Measurements from ENCODE around the gene RPL4. TPM values are rescaled to one million over a fixed set of nuclear protein-coding genes. Genes with fewer than 3 reads are reported as not detected.

The RPL4 gene
- total and polyA plus RNA-seq, 9 of the 15 experiments (the other 6 are each of a cell fraction or from before 2014, with no cell fraction given), result 2,055 to 7,760 (median 5,069) TPM

DNA sequence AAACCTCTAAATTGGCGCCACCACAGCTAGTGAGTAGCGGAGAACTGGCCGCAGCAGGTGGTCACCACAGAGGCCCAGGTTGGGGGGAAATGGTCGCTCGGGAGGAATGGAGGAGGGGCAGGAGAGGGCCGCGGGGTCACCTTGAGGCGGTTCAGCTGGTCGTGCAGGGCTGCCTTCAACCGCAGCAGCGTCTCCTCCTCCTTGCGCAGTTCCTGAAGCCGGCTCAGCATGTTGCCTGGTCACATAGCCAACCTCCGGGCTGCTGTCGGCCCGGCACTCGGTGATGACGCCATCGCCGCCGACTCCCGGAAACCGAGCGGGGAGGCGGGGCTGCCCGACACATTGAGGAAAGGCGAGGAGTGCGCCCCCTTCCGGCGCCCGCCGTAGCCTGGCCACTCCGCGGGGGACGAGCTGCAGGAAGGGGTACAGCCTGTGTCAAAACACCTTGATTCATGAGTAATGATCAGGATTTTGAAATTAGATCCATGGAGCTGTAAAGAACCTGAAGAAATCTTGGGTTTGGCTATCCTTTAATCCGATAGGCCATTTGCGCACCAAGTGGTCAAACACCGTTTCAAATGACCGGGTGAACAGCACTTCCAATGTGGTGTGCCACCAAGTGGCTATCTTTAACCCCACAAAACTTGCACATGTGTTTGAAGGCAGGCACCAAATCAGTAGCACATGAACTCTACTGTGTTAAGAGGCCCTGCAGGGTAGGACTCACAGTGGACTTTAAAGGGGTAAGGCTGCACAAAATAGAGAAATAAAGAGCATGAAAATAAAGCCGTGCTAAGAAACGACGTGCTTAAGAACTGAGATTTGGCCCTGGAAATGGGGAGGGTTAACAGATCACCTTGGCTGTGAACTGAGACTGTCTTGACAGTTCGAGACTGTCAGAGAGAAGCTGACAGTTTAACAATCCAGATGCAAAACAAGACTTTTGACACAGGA, 6.9 kb downstream of the RPL4 start, which contains the start of gene SNAPC5 (continued):
- TF ChIP-seq, protein P1, sequence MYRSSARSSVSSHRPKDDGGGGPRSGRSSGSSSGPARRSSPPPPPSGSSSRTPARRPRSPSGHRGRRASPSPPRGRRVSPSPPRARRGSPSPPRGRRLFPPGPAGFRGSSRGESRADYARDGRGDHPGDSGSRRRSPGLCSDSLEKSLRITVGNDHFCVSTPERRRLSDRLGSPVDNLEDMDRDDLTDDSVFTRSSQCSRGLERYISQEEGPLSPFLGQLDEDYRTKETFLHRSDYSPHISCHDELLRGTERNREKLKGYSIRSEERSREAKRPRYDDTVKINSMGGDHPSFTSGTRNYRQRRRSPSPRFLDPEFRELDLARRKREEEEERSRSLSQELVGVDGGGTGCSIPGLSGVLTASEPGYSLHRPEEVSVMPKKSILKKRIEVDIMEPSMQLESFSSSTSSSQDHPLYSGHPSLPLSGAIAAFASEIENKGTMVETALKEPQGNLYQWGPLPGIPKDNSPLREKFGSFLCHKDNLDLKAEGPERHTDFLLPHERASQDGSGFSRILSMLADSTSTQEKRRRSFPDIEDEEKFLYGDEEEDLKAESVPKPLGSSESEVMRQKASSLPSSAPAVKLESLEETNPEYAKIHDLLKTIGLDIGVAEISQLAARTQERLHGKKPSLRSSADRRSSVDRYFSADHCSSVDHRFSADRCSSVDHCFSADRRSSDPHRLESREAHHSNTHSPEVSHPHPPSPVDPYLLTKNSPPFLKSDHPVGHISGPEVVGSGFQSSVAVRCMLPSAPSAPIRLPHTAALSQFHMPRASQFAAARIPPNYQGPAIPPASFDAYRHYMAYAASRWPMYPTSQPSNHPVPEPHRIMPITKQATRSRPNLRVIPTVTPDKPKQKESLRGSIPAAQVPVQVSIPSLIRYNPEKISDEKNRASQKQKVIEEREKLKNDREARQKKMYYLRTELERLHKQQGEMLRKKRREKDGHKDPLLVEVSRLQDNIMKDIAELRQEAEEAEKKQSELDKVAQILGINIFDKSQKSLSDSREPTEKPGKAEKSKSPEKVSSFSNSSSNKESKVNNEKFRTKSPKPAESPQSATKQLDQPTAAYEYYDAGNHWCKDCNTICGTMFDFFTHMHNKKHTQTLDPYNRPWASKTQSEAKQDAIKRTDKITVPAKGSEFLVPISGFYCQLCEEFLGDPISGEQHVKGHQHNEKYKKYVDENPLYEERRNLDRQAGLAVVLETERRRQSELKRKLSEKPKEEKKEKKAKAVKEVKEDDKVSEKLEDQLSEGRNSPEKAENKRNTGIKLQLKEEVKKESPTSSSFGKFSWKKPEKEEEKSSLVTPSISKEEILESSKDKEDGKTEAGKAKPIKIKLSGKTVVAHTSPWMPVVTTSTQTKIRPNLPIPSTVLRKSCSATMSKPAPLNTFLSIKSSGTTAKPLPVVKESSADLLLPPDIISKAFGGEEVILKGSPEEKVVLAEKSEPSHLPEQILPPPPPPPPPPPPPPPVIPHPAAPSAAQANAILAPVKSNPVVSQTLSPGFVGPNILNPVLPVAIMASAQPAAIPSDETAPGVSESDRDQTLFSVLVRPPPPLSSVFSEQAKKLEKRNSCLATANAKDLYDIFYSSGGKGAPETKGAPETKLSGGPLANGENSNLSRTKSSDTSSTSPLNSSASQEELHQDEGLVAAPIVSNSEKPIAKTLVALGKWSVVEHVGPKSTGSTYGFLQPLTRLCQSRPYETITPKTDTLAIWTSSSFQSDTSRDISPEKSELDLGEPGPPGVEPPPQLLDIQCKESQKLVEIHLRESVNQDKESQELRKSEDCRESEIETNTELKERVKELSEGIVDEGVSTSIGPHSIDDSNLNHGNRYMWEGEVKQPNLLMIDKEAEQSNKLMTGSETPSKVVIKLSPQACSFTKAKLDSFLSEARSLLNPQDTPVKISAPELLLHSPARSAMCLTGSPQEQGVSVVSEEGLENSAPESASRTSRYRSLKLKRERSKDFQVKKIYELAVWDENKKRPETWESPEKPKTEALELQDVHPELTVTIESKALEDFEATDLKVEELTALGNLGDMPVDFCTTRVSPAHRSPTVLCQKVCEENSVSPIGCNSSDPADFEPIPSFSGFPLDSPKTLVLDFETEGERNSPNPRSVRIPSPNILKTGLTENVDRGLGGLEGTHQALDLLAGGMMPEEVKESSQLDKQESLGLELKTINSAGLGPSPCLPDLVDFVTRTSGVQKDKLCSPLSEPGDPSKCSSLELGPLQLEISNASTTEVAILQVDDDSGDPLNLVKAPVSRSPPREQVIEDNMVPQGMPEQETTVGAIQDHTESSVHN (IDR thresholded peaks at IDR 0.05; ENCODE audit: borderline replicate concordance in 1 of 2, low read depth in 1 of 2), result no peak
- TF ChIP-seq ZKSCAN8 (CRISPR knock-in tag; IDR thresholded peaks at IDR 0.05), result no peak
- TF ChIP-seq RHOXF2B (CRISPR knock-in tag; conservative IDR thresholded peaks at IDR 0.05), result peak; percentile 53; the same call in 1 of the 2 replicates
- TF ChIP-seq ZNF445 (CRISPR knock-in tag; IDR thresholded peaks at IDR 0.05; ENCODE audit: low read depth), result no peak
- peak; percentile 88 for TF ChIP-seq POLR2H (tag; IDR thresholded peaks at IDR 0.05; ENCODE audit: low read depth)
- no peak for TF ChIP-seq ZNF23 (CRISPR knock-in tag; IDR thresholded peaks at IDR 0.05)
- TF ChIP-seq GATAD2A (IDR thresholded peaks at IDR 0.05), result peak; percentile 61; the same call in 1 of the 2 replicates
- TF ChIP-seq EP300 (IDR thresholded peaks at IDR 0.05; ENCODE audit: low read length), result peak; percentile 51; the same call in 1 of the 2 replicates
- TF ChIP-seq ZNF507 (tag; conservative IDR thresholded peaks at IDR 0.05), result no peak
- peak; percentile 96 for TF ChIP-seq ATF7 (IDR thresholded peaks at IDR 0.05)
- peak; percentile 75; the same call in 1 of the 2 replicates for TF ChIP-seq SMAD4 (CRISPR knock-in tag; conservative IDR thresholded peaks at IDR 0.05)
- no peak for TF ChIP-seq BCOR (IDR thresholded peaks at IDR 0.05)
- TF ChIP-seq ZNF274 (IDR thresholded peaks at IDR 0.05; ENCODE audit: borderline replicate concordance, low read depth, low read length), result no peak
- TF ChIP-seq ZNF41 (CRISPR knock-in tag; conservative IDR thresholded peaks at IDR 0.05), result no peak
- TF ChIP-seq MAX (CRISPR knock-in tag; IDR thresholded peaks at IDR 0.05), result peak; percentile 84
- TF ChIP-seq KAT7 (CRISPR knock-in tag; IDR thresholded peaks at IDR 0.05; ENCODE audit: borderline replicate concordance), result peak; percentile 93
- no peak; the same call in 1 of the 2 replicates for TF ChIP-seq ZEB2 (IDR thresholded peaks at IDR 0.05)
- peak; percentile 41 for TF ChIP-seq STAT5A (IDR thresholded peaks at IDR 0.05; ENCODE audit: borderline replicate concordance, low read length)
- TF ChIP-seq, protein P2, sequence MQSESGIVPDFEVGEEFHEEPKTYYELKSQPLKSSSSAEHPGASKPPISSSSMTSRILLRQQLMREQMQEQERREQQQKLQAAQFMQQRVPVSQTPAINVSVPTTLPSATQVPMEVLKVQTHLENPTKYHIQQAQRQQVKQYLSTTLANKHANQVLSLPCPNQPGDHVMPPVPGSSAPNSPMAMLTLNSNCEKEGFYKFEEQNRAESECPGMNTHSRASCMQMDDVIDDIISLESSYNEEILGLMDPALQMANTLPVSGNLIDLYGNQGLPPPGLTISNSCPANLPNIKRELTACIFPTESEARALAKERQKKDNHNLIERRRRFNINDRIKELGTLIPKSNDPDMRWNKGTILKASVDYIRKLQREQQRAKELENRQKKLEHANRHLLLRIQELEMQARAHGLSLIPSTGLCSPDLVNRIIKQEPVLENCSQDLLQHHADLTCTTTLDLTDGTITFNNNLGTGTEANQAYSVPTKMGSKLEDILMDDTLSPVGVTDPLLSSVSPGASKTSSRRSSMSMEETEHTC (IDR thresholded peaks at IDR 0.05), result no peak
- TF ChIP-seq TAL1 (IDR thresholded peaks at IDR 0.05), result no peak
